NCI-H187 (cell line): ENCODE results near the gene PIH1D1.

ENCODE experiments used
- DNase-seq, 2 experiments: peaks; one replicate each; lab custom pipeline; 2025; lab: John Stamatoyannopoulos, UW

Gene PIH1D1

DNA sequence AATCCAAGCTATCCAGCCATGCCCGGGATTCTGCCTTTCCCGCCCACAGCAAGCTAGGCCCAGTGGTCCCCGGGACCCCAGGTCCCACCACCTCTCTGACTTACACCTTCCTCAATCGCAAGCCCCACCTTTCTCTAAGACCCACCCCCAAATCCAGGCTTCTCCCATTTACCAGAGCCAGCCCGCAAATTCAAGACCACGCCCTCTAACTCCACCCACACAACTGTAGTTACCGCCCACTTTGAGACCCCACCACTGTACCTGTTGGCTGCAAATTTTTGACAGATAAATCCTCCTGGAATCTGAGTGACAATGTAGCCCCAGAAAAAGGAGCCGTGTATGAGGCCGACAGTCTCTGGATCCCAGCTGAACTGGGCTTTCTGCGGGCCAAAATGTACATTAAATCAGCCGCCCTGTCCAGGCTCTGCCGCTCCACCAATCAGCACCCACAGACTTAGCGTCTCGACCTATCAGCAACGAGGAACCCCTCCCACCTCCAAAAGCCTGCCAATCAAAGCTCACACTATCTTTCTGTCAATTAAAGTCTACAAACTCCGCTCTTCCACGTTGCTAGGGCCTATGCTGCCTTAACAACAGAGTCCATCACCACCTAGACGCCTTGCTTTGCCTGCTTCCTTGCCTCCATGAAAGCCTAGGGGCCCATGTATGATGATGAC is 16.6 kb downstream of the PIH1D1 start:
- DNase-seq: no peak

DNA sequence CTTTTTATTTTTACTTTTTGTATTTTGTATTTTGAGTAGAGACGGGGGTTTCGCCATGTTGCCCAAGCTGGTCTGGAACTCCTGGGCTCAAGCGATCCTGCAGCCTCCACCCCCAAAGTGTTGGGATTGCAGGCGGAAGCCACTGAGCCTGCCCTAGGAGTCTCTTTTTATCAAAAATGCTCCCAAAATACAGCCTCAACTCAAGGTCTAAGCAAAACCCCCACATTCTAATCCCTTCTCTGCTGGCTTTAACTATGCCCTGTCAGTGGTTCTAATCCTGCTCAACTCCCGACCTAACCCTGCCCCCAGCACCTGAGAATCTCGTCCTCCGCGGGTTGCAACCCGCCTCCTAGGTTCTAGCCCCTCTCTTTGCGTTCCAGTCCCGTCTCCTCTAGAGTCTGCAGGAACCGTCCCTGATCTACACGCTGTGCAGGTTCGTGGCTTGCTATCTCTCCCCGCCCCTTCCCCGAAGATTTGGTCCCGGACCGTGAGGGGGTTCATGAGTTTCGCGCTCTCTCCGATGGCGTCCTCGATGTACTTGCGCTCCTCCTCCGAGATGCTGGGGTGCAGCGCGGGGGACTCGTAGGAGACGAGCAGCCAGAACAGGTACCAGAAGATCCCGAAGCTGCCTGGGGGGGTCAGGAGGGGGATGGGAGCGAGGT is 18.2 kb downstream of the PIH1D1 start:
- DNase-seq: no peak

DNA sequence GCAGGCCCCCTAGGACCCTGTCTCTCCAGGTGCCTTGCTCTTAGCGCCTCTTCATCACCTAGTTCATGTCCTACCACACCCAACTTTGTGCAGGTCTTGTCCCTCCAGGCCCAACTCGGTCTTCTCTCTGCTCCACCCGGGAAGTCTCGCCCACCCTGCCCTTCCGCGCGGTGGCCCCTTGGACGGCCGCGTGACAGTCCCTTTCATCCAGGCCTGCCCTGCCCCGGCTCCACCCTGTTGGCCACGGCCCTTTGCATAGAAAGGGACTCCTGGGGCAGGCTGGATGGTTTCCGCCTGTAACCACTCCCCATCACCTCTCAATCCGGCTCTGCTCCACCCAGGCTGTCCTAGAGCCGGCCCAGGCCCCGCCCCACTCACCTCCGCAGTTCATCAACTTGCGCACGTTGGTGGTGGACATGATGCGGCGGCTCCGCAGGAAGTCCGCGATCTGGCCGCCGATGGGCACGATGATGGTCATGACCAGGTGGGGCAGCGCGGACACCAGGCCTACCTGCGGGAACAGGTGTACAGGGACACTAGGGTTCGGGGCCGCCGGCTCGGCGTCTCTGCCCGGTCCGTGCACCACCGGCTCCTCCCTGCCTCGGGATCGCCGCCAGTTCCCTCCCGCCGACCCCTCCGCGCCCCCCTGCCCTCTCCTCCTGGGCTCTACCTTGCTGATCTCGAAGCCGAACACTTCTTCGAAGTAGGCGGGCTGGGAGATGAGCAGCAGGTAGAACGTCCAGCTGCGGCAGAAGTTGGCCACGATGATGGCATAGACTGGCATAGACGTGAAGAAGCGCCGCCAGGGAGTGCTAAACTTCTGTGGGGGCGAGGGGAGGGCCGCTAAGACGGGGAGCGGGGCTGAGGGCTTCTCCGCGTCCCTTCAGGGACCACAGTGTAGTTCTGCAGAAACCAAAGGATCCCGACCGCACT is 19.2 kb downstream of the PIH1D1 start:
- DNase-seq: no peak

DNA sequence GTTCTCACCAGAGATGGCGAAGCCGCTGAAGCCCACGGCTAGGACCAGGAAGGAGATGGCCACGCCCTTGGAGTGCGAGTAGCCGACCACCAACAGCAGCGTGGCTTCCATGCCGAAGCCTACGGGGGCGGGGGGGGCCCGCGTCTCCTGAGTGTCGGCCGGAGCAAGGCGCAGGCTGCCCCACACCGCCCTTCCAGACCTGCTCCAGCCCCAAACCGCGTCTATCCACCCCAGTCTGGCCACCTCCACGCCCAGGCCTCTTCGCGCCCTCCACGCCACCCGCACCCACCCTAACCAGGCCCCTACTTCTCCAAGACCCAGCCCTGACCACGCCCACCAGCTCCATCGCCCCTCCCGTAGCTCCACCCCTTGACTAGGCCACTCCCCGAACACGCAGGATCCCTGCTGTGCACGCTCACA is 20.3 kb downstream of the PIH1D1 start:
- no peak for DNase-seq

DNA sequence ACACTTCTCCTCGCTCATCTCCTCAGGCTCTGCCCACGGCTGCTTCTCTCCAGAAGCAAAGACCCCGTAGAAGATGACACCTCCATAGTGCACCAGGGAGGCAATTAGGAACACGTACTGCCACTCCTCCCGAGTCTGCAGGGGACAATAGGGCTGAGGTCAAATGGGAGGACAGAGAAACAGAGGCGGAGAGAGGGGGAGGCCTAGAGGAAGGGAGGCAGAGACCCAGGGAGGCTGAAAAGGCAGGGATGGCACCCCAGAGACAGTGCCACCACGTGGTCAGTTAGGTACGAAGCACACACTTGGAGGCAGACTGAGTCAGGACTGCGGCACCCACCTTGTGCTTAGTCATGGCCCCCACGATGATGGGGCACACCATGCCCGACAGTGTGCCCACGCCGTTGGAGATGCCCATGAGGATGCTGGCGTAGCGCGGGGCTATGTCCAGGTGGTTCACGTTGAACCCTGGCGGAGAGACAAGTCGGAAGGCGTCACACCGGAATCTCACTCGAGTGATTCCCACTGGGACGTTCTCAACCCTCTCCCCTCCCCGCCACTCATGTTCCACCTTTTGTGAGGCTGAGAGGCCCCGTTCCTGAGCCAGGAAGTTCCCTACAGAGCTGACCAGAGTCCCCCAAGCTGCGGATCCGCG is 20.8 kb downstream of the PIH1D1 start:
- DNase-seq: no peak

DNA sequence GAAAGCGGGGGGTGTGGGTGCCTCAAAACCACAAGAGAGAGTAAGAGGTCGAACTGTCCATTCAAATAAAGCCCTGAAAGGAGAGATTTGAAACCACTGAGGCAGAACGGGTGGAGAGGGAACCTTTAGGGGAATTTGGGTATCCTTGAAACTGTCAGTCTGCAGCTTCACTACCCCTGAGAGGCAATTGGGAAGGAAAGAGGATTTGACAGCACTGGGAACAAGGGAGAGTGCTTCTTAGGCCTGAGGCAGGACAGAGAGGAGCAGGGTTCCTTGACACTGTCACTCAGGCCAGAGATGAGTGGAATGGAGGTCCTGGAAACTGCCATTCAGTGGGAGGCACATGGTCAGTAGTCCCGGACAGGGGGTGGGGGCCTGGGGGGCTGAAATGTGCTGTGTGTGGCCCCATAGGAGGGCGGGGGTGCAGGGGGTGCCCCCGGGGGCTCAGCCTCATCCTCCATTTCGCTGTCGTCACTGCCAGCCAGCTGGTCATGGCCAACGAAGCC is 21.4 kb downstream of the PIH1D1 start:
- DNase-seq: peak; percentile 38 to 51

DNA sequence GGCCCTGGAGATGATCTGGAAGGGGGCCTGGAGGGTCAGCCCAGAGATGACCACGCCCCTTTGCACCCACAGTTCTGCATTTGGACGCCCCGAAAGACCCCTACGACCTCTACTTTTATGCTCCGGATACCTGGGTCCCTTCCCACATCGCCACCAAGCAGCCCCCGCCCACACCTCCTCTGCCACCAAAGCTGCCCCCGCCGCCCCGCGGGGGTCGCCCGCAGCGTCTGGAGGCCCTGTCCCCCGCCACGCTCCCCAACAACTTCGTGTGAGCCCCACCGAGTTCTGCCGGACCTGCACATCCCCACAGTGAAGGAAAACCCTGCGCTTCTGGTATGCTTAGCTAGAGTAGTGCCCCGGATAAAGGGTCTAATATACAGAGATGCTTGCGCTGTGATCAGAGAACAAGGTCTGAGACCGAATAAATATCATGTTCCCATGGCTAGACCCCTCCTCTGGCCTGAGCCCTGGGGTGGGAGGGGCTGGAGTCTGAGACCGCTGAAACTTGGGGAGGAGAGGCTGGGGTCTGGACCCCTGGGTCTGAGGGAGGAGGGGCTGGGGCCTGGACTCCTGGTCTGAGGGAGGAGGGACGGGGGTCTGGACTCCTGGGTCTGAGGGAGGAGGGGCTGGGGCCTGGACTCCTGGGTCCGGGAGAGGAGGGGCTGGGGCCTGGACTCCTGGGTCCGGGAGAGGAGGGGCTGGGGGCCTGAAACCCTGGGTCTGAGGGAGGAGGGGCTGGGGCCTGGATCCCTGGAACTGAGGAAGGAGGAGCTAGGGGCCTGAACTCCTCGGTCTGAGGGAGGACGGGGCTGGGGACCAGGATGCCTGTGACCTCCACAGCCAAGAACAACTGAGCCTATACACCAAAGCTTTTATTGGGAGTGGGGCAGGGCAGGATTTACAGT is 22.8 kb downstream of the PIH1D1 start:
- DNase-seq: no peak

DNA sequence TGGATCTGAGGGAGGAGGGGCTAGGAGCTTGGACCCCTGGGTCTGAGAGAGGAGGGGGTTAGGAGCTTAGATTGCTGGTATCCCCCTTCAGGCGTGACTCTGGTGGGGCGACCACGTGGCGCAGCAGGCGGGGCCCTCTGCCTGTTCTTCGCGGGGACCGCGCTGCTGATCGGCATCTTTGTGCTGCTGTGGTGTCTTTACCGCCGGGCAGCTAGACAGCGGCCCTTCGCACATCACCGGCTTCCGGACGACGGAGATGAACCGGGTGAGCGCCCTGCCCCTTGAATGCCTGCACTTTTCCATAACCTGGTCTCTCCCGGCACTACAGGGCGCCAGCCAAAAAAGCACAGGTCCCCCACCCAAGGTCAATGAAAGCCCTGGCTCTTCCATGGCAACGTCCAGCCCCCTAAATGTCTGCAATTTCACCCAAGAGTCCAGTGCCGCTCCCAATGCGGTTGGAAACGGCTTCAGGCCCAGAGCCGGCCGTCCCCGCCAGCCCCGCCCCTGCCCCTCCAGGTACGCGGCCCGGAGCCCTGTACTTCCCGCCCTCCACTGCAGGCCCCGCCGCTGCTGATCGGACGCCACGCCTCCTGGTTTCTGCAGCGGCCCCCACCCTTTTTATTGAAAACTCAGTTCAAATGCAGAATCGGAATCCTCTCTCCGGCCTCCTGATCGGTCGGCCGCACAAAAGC is 23.6 kb downstream of the PIH1D1 start:
- DNase-seq: peak in 1 of 2 experiments; percentile 25

DNA sequence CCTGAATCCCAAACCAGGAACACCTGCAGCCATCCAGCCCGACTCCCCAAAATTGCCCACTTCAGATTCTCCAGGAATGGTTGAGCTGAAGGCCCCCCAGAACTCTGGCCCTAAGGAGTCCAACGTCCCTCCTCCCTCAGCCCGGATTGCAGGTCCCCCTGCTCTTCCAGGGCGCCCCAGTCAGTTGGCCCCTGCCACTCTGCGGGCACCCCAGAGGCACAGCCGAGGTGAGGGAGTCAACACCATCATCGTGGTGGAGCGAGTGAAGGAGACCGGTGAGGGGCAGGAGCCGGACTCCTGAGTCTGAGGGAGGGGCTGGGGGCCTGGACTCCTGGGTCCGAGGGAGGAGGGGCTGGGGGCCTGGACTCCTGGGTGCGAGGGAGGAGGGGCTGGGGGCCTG is 24.3 kb downstream of the PIH1D1 start:
- no peak for DNase-seq

DNA sequence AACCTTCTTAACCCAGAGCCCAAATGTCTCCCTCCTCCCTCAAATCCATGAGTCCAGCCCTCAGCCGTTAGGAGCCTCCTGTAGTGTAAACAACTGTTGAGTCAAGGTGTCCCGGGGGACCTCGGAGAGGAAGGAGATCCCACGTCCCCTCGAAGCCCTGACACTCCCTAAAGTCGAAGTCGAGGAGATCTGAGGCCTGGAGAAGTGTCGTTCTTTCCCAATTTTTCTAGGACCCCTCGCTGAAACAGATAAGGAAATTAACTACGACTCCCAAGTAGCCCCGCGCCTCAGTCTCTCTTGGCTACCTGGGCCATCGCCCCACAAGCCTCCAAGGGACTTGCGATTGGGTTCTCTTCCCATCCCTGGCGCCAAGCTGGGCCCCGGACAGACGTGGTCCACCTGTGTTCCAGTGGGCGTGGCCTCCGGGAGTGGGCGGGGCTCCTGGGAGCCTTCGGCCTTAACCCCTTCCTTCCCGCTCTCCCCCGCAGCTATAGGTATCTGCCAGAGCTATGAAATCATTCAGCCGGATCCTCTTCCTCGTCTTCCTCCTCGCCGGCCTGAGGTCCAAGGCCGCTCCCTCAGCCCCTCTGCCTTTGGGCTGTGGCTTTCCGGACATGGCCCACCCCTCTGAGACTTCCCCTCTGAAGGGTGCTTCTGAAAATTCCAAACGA is 25.6 kb downstream of the PIH1D1 start:
- peak; percentile 80 to 87 for DNase-seq

DNA sequence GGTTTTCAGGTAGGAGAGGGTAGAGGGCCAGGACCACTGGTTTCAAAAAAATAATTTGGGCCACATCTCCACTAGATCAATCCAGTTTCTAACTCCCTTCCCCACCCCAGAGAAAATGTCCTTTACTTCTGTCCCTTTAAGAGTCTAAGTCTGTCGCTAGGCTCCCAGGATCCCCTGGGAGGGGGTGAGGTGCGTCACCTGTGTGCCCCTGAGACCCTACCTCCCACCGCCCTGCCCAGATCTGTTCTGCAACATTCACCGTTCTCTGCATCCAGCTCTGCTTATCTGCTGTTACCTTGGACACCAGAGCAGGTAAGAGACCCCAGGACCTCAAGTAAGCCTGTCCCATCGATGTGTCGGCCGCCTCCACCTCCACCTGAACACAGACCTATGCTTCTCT is 26.4 kb downstream of the PIH1D1 start, which contains the start of gene GFY:
Gene GFY (plus strand): TSS at position 211 of the 400 bp plus-strand sequence. CDS start 1,043 bp downstream, outside the sequence.
- no peak for DNase-seq

DNA sequence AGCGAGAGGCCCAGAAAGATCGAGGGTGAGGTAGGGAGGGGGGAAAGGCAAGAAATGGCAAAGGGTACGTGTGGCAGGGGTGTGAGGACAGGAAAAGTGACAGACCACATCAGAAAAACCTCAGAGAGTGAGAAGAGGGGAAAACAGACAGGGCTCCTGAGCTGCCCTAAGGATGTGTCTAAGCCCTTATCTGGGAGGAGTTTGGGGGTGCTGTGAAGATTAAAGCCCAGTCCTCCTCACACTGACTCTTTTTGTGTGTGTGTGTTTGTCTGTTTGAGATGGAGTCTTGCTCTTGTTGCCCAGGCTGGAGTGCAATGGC is 27.7 kb downstream of the PIH1D1 start:
- no peak for DNase-seq

DNA sequence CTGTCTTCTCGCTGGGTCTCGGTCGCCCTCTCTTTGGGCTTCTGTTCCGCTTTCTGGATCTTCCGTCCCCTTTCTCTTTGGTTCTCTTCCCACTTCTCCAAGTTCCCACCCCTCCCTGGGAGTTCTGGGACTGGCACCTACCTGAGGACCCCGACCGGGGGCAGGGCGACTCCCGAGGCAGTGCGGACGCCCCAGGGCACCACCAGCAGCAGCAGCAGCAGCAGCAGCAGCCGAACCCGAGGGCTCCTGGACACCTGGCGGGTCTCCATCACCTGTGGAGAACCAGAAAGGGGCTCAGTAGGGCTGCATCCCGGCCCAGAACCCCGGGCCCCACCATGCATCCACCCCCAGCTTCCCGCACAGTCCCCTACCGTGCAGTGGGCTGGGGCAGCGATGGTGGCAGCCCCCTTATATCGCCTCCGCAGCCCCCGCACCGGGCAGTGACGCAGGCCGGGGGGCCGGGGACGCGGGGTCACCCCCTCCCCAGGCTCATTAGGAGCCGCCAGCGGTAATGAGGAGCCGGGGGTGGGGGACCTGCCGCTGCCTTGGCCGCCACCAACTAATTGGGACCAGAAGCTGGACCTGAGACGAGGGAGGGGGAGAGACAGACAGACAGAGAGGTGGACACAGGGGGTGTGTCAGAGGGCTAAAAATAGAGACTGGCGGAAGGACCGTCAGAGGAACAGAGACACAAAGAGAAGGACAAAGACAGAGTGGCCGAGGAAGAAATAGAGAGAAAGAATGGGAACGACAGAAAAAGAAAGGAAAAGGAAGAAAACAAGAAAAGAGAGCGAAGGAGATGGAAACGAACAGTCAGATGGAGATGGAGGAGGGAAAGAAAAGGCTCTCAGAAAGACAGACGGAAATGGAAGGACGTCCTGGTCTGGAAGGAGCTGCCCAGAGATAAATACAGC is 28.3 kb downstream of the PIH1D1 start, which contains the start of gene PTH2:
Gene PTH2 (minus strand): TSS at position 371 of the 914 bp plus-strand sequence. CDS start 102 bp downstream, at position 269.
- no peak for DNase-seq

DNA sequence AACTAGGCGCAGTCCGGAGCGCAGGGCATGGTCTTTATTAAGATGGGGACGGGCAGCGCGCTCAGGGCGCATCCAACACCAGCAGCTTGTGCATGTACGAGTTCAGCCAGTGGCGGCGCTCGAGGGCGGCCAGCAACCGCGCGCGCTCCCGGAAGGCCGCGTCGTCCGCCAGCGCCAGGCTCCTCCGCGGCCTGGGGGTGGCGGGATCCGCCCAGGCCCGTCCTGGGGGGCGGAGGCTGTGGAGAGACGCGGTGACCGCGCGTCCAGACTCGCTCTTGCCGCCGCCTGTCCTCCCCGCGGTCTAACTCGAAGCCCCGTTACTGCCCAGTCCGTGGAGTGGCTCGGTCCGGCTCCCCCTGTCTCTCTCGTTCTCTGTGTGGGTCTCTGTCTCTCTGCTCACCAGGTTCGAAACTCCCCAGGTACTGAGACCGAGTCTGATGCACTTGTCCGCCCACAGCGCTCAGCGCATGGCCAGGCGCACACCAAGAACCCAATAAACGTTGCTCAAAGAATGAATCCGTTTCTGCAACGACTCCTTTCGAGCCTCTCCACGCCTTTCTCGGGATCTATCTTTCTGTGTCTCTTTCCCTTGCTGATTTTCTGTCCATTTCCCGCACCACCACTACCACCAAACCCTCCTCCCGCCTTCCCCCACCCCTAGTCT is 29.1 kb downstream of the PIH1D1 start:
- peak; percentile 43 to 46 for DNase-seq

DNA sequence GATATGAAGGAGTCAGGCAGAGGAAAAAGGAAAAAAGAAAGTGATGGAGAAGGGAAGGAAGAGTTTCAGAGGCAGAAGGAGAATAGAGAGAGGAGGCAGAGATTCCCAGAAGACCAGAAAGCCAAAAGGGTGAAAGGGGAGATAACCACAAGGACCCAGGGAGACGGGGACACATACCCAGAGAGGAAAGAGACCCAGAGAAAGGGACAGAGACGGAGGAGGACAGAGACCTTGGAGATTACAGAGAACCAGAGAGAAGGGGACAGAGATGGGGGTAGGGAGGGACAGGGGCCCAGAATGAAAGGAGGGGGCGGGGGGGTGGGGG is 29.8 kb downstream of the PIH1D1 start:
- no peak for DNase-seq

DNA sequence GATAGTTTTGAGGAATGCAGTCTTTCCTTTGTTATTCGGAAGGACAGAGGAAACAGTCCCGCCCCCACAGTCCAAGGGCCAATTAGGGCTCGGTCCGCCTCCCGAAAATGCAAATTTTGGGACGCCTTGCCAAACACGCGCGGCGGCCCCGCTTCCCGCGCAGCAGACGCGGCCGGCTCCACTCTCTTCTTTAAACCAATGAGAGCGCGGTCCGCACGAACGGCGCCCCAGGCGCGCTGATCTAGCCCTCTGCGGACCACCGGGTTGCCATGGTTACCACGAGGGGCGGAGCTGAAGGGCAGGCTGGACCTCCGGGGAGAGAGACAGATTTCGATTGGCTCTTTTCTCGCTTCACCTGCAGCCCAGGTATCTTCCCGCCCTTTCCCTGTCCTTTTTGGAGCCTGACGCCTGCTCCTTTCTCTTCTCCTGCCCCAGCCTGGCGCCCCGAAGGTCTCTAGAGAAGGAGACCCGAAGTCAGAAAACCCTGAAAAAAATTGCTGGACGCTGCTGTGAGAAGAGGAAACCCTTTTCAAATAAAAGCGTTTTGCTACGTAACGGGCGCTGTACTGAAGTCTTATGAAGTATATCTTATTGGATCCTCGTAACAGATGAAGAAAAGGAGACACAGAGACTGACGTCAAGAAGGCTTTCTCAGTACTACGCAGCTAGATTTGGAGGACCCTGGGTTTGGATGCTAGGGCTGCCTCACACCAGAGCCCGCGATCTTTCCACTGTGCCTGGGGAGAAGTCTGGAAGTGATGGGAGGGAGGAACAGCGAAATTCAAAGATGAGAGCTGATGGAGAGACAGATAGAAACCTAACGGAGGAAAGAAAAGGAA is 30.4 kb downstream of the PIH1D1 start:
- peak; percentile 89 to 91 for DNase-seq

DNA sequence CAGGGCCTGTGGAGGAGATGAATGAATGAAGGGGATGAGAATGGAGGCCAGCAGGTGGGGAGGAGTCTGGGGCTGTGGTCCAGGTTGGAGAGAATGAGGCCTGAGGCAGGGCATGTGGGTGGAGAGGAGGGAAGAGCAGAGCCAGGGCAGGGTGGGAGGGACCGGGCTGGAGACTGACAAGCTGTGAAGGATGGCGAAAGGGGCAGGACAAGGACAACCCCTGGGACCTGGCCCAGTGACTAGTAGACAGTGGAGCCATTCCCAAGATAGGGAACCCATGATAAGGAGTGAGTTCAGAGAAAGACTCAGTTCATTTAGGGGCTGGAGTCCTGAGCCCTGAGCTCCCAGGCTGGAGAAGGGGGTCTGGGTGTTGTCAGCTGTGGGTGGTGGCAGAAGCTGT is 31.4 kb downstream of the PIH1D1 start:
- no peak for DNase-seq
